Testis (tissue), 2 donors: ENCODE measurements around the gene HECW1.

Experiments
- POLR2A ChIP-seq: fragments of 450-650 bp; IDR thresholded peaks from one replicate; pipeline ENCODE4 v1.6.1; 2017; ENCODE audit warnings: antibody characterized with exemption, mild to moderate bottlenecking, moderate library complexity
- TF ChIP-seq, protein P1 (sequence below), 3 experiments: fragments of 450-650 bp in 2 of 3; fragments of 200-600 bp in 1 of 3; sonication (generic) in 1 of 3; IDR thresholded peaks; one replicate each; pipeline ENCODE4 v1.5.1; 2016 to 2019; ENCODE audit warnings: antibody characterized with exemption in 3 of 3, mild to moderate bottlenecking in 2 of 3, moderate library complexity in 1 of 3

DNA sequence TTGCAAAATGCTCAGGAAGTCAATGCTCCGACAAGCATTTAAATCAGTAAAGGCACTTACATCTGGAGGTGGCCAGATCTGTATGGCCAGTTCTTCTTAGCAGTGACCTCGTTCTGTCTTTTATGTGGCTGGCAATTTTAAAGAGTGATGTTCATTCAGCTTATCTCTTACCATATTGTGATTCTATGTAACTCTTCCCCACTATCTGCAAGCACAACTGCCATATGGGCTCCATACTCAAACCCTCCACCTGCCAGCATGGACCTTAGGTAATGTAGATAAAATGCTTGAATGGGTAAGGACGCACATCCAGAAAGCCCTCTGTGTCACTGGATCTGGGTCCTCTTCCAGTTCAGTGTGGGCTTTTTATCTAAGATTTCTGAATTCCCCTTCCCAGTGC, 428.0 kb downstream of the HECW1 start:
- TF ChIP-seq, protein P1, sequence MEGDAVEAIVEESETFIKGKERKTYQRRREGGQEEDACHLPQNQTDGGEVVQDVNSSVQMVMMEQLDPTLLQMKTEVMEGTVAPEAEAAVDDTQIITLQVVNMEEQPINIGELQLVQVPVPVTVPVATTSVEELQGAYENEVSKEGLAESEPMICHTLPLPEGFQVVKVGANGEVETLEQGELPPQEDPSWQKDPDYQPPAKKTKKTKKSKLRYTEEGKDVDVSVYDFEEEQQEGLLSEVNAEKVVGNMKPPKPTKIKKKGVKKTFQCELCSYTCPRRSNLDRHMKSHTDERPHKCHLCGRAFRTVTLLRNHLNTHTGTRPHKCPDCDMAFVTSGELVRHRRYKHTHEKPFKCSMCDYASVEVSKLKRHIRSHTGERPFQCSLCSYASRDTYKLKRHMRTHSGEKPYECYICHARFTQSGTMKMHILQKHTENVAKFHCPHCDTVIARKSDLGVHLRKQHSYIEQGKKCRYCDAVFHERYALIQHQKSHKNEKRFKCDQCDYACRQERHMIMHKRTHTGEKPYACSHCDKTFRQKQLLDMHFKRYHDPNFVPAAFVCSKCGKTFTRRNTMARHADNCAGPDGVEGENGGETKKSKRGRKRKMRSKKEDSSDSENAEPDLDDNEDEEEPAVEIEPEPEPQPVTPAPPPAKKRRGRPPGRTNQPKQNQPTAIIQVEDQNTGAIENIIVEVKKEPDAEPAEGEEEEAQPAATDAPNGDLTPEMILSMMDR (IDR thresholded peaks at IDR 0.05) = no peak
- no peak for TF ChIP-seq POLR2A
